B cell (primary cell): ENCODE data around the gene TBX10.

Experiments used
- CTCF ChIP-seq: fragments of 200-600 bp; IDR thresholded peaks from one replicate; pipeline ENCODE4 v1.8.0; 2022; ENCODE audit warnings: antibody characterized with exemption, mild to moderate bottlenecking
- EZH2 ChIP-seq: IDR thresholded peaks from 2 replicates; pipeline ENCODE4 v1.6.1; 2012; ENCODE audit warnings: borderline replicate concordance, low read depth, mild to moderate bottlenecking, moderate library complexity, low read length; ENCODE audit not compliant: insufficient read depth, poor library complexity, severe bottlenecking

GRCh38 chr11:67593565-67593905 lies 46.0 kb downstream of the TBX10 start:
- TF ChIP-seq CTCF (no peak), EZH2 (no peak)
